Suppressor macrophage (primary cell): ENCODE data around the gene CHRFAM7A.
"Not testable (repeated sequence)": the region's sequence is repeated elsewhere in the genome, so short reads cannot be mapped to it uniquely, and the experiment has no call there.

Source experiments
- DNase-seq, 4 experiments: peaks; one replicate each; pipeline ENCODE4 v3.0.0-alpha.2; 2020 to 2022

The CHRFAM7A gene

GRCh38 chr15:30315704-30316103 is 77.6 kb downstream of the CHRFAM7A start:
- not testable (repeated sequence) for DNase-seq

- DNase-seq = not testable (repeated sequence)
Observed at GRCh38 chr15:30310575-30310974, 82.8 kb downstream of the CHRFAM7A start.
